ENCODE data around the gene BRI3. TPM values are rescaled to one million over a fixed set of nuclear protein-coding genes. Genes with fewer than 3 reads are reported as not detected.
A peak's percentile ranks its signal among the peaks of the same experiment; 100 is the strongest.

The BRI3 gene
- total RNA-seq, result 95.9 and 113 TPM in 2 replicates

- H3K36me3 ChIP-seq (ENCODE audit: insufficient read depth, low read length), result no peaks in the 10 kb centered on the region
These were observed at the start of gene BRI3 for GRCh38 chr7:98280791-98281756. Gene BRI3 (plus strand): TSS chr7:98281686. CDS start chr7:98281796, 110 bp downstream.

GRCh38 chr7:98232263-98232585 lies 49.3 kb upstream of the BRI3 start:
- no peak for DNase-seq (ENCODE audit: insufficient read length, low spot score, missing footprints)
- Histone ChIP-seq H3K4me1 (ENCODE audit: insufficient read depth, low read length) (no peaks in the 10 kb centered on the region), H3K36me3 (ENCODE audit: insufficient read depth, low read length) (peaks cover 13% of the 10 kb centered on the region), H3K9me3 (ENCODE audit: low read depth, low read length) (no peaks in the 10 kb centered on the region), H3K4me3 (ENCODE audit: insufficient read depth, low read length) (no peak overlapping the region), H4K20me1 (ENCODE audit: insufficient read depth, low read length) (no peaks in the 10 kb centered on the region), H3K4me2 (ENCODE audit: insufficient read depth, low read length) (no peak overlapping the region), H3K27me3 (ENCODE audit: insufficient read depth, low read length) (no peaks in the 10 kb centered on the region), H2AFZ (ENCODE audit: low read length) (no peak overlapping the region), H3K79me2 (ENCODE audit: insufficient read depth, low read length) (no peaks in the 10 kb centered on the region), H3K27ac (ENCODE audit: low read depth, low read length) (no peak overlapping the region)
- TF ChIP-seq CTCF (IDR thresholded peaks at IDR 0.05; ENCODE audit: extremely low read depth, low read depth, low read length), result no peak

More at GRCh38 chr7:98280791-98281756, at the start of gene BRI3:
- DNase-seq (ENCODE audit: insufficient read length, low spot score, missing footprints), result peak; percentile 99
- Histone ChIP-seq H4K20me1 (ENCODE audit: insufficient read depth, low read length) (peaks cover 21% of the 10 kb centered on the region), H3K27ac (ENCODE audit: low read depth, low read length) (peak within 1 kb of the TSS; percentile 92), H3K4me1 (ENCODE audit: insufficient read depth, low read length) (peaks cover 42% of the 10 kb centered on the region), H3K4me3 (ENCODE audit: insufficient read depth, low read length) (peak within 1 kb of the TSS; percentile 95), H3K9me3 (ENCODE audit: low read depth, low read length) (no peaks in the 10 kb centered on the region), H3K79me2 (ENCODE audit: insufficient read depth, low read length) (peaks cover 44% of the 10 kb centered on the region), H3K27me3 (ENCODE audit: insufficient read depth, low read length) (no peaks in the 10 kb centered on the region), H3K4me2 (ENCODE audit: insufficient read depth, low read length) (peak within 1 kb of the TSS; percentile 96), H2AFZ (ENCODE audit: low read length) (peak within 1 kb of the TSS; percentile 36)
- no peak for TF ChIP-seq CTCF (IDR thresholded peaks at IDR 0.05; ENCODE audit: extremely low read depth, low read depth, low read length)

GRCh38 chr7:98232799-98233198 lies 48.7 kb upstream of the BRI3 start:
- Histone ChIP-seq H2AFZ (ENCODE audit: low read length) (no peak overlapping the region), H4K20me1 (ENCODE audit: insufficient read depth, low read length) (no peaks in the 10 kb centered on the region), H3K4me1 (ENCODE audit: insufficient read depth, low read length) (no peaks in the 10 kb centered on the region), H3K36me3 (ENCODE audit: insufficient read depth, low read length) (peaks cover 12% of the 10 kb centered on the region), H3K4me2 (ENCODE audit: insufficient read depth, low read length) (no peak overlapping the region), H3K4me3 (ENCODE audit: insufficient read depth, low read length) (no peak overlapping the region), H3K27ac (ENCODE audit: low read depth, low read length) (no peak overlapping the region), H3K79me2 (ENCODE audit: insufficient read depth, low read length) (no peaks in the 10 kb centered on the region), H3K27me3 (ENCODE audit: insufficient read depth, low read length) (no peaks in the 10 kb centered on the region), H3K9me3 (ENCODE audit: low read depth, low read length) (no peaks in the 10 kb centered on the region)
- TF ChIP-seq CTCF (IDR thresholded peaks at IDR 0.05; ENCODE audit: extremely low read depth, low read depth, low read length), result no peak
- peak; percentile 66 for DNase-seq (ENCODE audit: insufficient read length, low spot score, missing footprints)
